ENCODE measurements around the gene RTKN2.
A peak's percentile ranks its signal among the peaks of the same experiment; 100 is the strongest.

The RTKN2 gene

DNA sequence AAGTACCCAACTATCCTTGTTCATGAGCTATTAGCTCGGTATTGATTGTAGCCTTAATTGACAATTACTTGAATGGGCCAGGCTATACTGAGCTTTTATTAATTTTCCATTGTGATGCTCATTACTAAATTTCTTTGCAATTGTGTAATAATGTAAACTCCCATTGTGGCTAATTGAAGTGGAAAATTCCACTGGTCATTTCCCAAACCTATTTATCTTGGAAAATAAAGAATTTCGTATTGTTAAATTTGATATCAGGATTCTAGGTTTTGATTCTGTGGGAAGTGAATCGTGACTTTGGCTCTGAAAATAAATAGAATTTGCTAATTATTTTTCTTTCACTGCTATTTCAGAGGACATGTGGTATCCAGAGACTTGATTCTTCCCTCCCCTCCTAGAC, 111.0 kb downstream of the RTKN2 start:
- Histone ChIP-seq H3K4me3 (ENCODE audit: control insufficient read depth in 1 of 7, extremely low read depth in 1 of 7, insufficient read depth in 4 of 7, low read depth in 2 of 7, low read length in 6 of 7) (no peak overlapping the region), H3K27me3 (replicated peaks in 2 of 5; ENCODE audit: control insufficient read depth in 4 of 5, insufficient read depth in 5 of 5, low read length in 4 of 5) (no peaks in the 10 kb centered on the region), H3K27ac (ENCODE audit: insufficient read depth in 1 of 2, low read depth in 1 of 2, low read length in 2 of 2, poor library complexity in 1 of 2, severe bottlenecking in 2 of 2) (no peak overlapping the region), H3K9me3 (ENCODE audit: control extremely low read depth in 1 of 5, control insufficient read depth in 4 of 5, insufficient read depth in 2 of 5, low read depth in 1 of 5, low read length in 4 of 5) (no peaks in the 10 kb centered on the region), H3K36me3 (ENCODE audit: control insufficient read depth in 4 of 4, insufficient read depth in 4 of 4, low read length in 3 of 4) (no peaks in the 10 kb centered on the region), H3K4me1 (ENCODE audit: control extremely low read depth in 1 of 4, control insufficient read depth in 4 of 4, insufficient read depth in 4 of 4, low read length in 3 of 4) (no peaks in the 10 kb centered on the region)
- ChIA-PET CTCF (interaction anchor here (0.8 kb wide), 1 partner anchor 249 kb away, joined by 3 read pairs; no protein-coding TSS in a partner anchor), POLR2A (no interaction called here)
- no peak for DNase-seq
- WGBS (ENCODE audit: insufficient coverage) = no CpG with 5 or more reads among the region's 3 CpGs

GRCh38 chr10:62155054-62155680, 113.5 kb downstream of the RTKN2 start:
- Histone ChIP-seq H3K36me3 (ENCODE audit: control insufficient read depth in 4 of 4, insufficient read depth in 4 of 4, low read length in 3 of 4) (no peaks in the 10 kb centered on the region), H3K27me3 (replicated peaks in 2 of 5; ENCODE audit: control insufficient read depth in 4 of 5, insufficient read depth in 5 of 5, low read length in 4 of 5) (no peaks in the 10 kb centered on the region), H3K4me3 (ENCODE audit: control insufficient read depth in 1 of 7, extremely low read depth in 1 of 7, insufficient read depth in 4 of 7, low read depth in 2 of 7, low read length in 6 of 7) (no peak overlapping the region), H3K4me1 (ENCODE audit: control extremely low read depth in 1 of 4, control insufficient read depth in 4 of 4, insufficient read depth in 4 of 4, low read length in 3 of 4) (no peaks in the 10 kb centered on the region), H3K9me3 (ENCODE audit: control extremely low read depth in 1 of 5, control insufficient read depth in 4 of 5, insufficient read depth in 2 of 5, low read depth in 1 of 5, low read length in 4 of 5) (peaks cover 0 to 4% (median 0%) of the 10 kb centered on the region in 5 experiments), H3K27ac (ENCODE audit: insufficient read depth in 1 of 2, low read depth in 1 of 2, low read length in 2 of 2, poor library complexity in 1 of 2, severe bottlenecking in 2 of 2) (no peak overlapping the region)
- 77% methylated on average over 5 of the region's 7 CpGs for WGBS (ENCODE audit: insufficient coverage)
- ChIA-PET CTCF (interaction anchor here (0.9 to 1.2 kb wide), 3 partner anchors 36 to 53 kb away, joined by 3 read pairs; no protein-coding TSS in a partner anchor), POLR2A (no interaction called here)
- no peak for DNase-seq

DNA sequence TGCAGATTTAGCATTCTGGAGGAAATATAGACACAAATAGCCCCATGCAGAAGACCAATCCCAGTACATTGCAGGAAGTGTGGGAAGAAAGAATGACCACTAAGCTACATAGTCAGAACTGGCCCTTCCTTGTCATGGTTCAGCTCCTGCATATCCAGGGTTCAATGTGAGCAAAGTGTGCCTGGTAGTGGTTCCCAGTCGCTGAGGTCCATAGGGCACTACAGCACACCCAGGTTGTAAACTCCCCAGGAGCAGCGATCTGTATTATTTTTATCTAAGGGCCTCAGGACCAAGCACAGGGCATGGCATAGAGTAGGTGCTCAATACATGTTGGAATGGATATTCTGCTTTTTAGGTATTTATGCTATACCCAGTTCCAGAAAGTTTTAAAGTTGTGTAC, 114.4 kb downstream of the RTKN2 start:
- ChIA-PET POLR2A (no interaction called here), CTCF (no interaction called here)
- 95% methylated on average over 2 of the region's 2 CpGs for WGBS (ENCODE audit: insufficient coverage)
- no peak for DNase-seq
- Histone ChIP-seq H3K4me3 (ENCODE audit: control insufficient read depth in 1 of 7, extremely low read depth in 1 of 7, insufficient read depth in 4 of 7, low read depth in 2 of 7, low read length in 6 of 7) (no peak overlapping the region), H3K27me3 (replicated peaks in 2 of 5; ENCODE audit: control insufficient read depth in 4 of 5, insufficient read depth in 5 of 5, low read length in 4 of 5) (no peaks in the 10 kb centered on the region), H3K9me3 (ENCODE audit: control extremely low read depth in 1 of 5, control insufficient read depth in 4 of 5, insufficient read depth in 2 of 5, low read depth in 1 of 5, low read length in 4 of 5) (peaks cover 0 to 4% (median 0%) of the 10 kb centered on the region in 5 experiments), H3K4me1 (ENCODE audit: control extremely low read depth in 1 of 4, control insufficient read depth in 4 of 4, insufficient read depth in 4 of 4, low read length in 3 of 4) (peaks cover 0 to 4% (median 0%) of the 10 kb centered on the region in 4 experiments), H3K27ac (ENCODE audit: insufficient read depth in 1 of 2, low read depth in 1 of 2, low read length in 2 of 2, poor library complexity in 1 of 2, severe bottlenecking in 2 of 2) (no peak overlapping the region), H3K36me3 (ENCODE audit: control insufficient read depth in 4 of 4, insufficient read depth in 4 of 4, low read length in 3 of 4) (no peaks in the 10 kb centered on the region)

- CTCF ChIA-PET = no interaction called here
- Histone ChIP-seq H3K4me1 (ENCODE audit: control extremely low read depth in 1 of 4, control insufficient read depth in 4 of 4, insufficient read depth in 4 of 4, low read length in 3 of 4) (peaks cover 0 to 4% (median 0%) of the 10 kb centered on the region in 4 experiments), H3K4me3 (ENCODE audit: control insufficient read depth in 1 of 7, extremely low read depth in 1 of 7, insufficient read depth in 4 of 7, low read depth in 2 of 7, low read length in 6 of 7) (no peak overlapping the region), H3K36me3 (ENCODE audit: control insufficient read depth in 4 of 4, insufficient read depth in 4 of 4, low read length in 3 of 4) (no peaks in the 10 kb centered on the region), H3K27ac (ENCODE audit: insufficient read depth in 1 of 2, low read depth in 1 of 2, low read length in 2 of 2, poor library complexity in 1 of 2, severe bottlenecking in 2 of 2) (no peak overlapping the region), H3K9me3 (ENCODE audit: control extremely low read depth in 1 of 5, control insufficient read depth in 4 of 5, insufficient read depth in 2 of 5, low read depth in 1 of 5, low read length in 4 of 5) (peaks cover 0 to 4% (median 0%) of the 10 kb centered on the region in 5 experiments), H3K27me3 (replicated peaks in 2 of 5; ENCODE audit: control insufficient read depth in 4 of 5, insufficient read depth in 5 of 5, low read length in 4 of 5) (no peaks in the 10 kb centered on the region)
- POLR2A ChIA-PET = no interaction called here
- 100% methylated on average over 1 of the region's 1 CpG for WGBS (ENCODE audit: insufficient coverage)
- DNase-seq = no peak
These were observed 115.5 kb downstream of the RTKN2 start for GRCh38 chr10:62153191-62153590.

DNA sequence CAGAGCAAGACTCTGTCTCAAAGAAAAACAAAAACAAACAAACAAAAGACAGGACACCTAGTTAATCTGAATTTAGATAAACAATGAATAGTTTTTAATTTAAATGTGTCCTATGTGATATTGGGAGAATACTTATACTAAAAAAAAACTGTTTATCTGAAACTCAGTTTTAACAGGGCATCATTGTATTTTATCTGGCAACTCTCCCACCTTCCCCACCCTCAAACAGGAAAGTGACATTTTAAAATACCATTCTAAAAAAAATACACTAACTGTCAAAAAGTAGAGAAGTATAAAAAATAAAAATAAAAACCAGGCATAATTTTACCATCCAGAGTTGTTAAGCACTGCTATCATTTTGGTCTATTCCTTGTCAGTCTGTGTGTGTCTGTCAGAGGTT, 119.0 kb downstream of the RTKN2 start:
- Histone ChIP-seq H3K9me3 (ENCODE audit: control extremely low read depth in 1 of 5, control insufficient read depth in 4 of 5, insufficient read depth in 2 of 5, low read depth in 1 of 5, low read length in 4 of 5) (peaks cover 0 to 4% (median 0%) of the 10 kb centered on the region in 5 experiments), H3K27ac (ENCODE audit: insufficient read depth in 1 of 2, low read depth in 1 of 2, low read length in 2 of 2, poor library complexity in 1 of 2, severe bottlenecking in 2 of 2) (no peak overlapping the region), H3K4me3 (ENCODE audit: control insufficient read depth in 1 of 7, extremely low read depth in 1 of 7, insufficient read depth in 4 of 7, low read depth in 2 of 7, low read length in 6 of 7) (no peak overlapping the region), H3K36me3 (ENCODE audit: control insufficient read depth in 4 of 4, insufficient read depth in 4 of 4, low read length in 3 of 4) (no peaks in the 10 kb centered on the region), H3K27me3 (replicated peaks in 2 of 5; ENCODE audit: control insufficient read depth in 4 of 5, insufficient read depth in 5 of 5, low read length in 4 of 5) (no peaks in the 10 kb centered on the region), H3K4me1 (ENCODE audit: control extremely low read depth in 1 of 4, control insufficient read depth in 4 of 4, insufficient read depth in 4 of 4, low read length in 3 of 4) (peaks cover 0 to 4% (median 0%) of the 10 kb centered on the region in 4 experiments)
- ChIA-PET POLR2A (no interaction called here), CTCF (no interaction called here)
- DNase-seq = peak in 2 of 3 donors; percentile 19 to 28

DNA sequence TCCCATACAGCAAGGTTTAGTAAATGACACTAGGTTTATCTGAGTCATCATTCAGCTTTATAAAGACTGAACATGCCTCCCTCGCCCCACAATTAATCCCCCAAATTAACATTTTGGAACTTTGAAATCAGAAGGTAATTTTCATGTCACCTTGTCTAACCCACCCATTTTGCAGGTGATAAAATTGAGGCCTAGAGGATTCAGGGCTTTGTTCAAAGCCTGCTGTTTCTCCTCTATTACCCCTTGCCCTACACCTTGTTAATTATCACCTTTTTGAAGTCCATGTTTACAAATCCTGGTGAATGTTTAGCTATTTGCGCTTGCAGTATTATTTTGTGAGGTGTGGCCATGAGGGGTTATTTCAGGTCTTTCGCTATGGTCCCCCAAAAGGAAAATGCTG, 120.5 kb downstream of the RTKN2 start:
- no peaks in the 10 kb centered on the region for H3K36me3 ChIP-seq (ENCODE audit: control insufficient read depth in 4 of 4, insufficient read depth in 4 of 4, low read length in 3 of 4)
- no peak for DNase-seq
- ChIA-PET CTCF (no interaction called here), POLR2A (no interaction called here)
- 100% methylated on average over 1 of the region's 3 CpGs for WGBS (ENCODE audit: insufficient coverage)
- H3K4me1 ChIP-seq (ENCODE audit: control extremely low read depth in 1 of 4, control insufficient read depth in 4 of 4, insufficient read depth in 4 of 4, low read length in 3 of 4) = peaks cover 0 to 4% (median 0%) of the 10 kb centered on the region in 4 experiments
- no peak overlapping the region for H3K27ac ChIP-seq (ENCODE audit: insufficient read depth in 1 of 2, low read depth in 1 of 2, low read length in 2 of 2, poor library complexity in 1 of 2, severe bottlenecking in 2 of 2)
- H3K27me3 ChIP-seq (replicated peaks in 2 of 5; ENCODE audit: control insufficient read depth in 4 of 5, insufficient read depth in 5 of 5, low read length in 4 of 5) = no peaks in the 10 kb centered on the region
- no peak overlapping the region for H3K4me3 ChIP-seq (ENCODE audit: control insufficient read depth in 1 of 7, extremely low read depth in 1 of 7, insufficient read depth in 4 of 7, low read depth in 2 of 7, low read length in 6 of 7)
- H3K9me3 ChIP-seq (ENCODE audit: control extremely low read depth in 1 of 5, control insufficient read depth in 4 of 5, insufficient read depth in 2 of 5, low read depth in 1 of 5, low read length in 4 of 5) = peaks cover 0 to 4% (median 0%) of the 10 kb centered on the region in 5 experiments

DNA sequence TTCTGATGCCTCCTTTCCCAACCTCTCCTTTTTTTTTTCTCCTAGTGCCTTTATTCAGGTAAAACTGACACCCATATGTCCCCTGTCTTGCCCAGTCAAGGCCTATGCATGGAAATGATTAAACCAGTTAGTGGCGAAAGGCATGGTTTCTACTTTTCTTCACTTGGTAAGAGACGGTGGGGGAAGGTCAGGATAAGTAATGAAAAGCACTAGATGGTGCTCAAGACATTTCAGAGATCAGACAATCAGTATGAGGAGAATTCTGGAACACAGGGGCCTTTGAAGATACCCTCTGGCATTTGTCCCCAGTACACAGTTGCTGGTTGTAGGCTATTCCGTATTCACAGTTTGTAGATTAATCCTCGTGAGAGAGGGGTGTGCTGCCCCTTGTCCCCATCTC, 121.2 kb downstream of the RTKN2 start:
- no peak overlapping the region for H3K4me3 ChIP-seq (ENCODE audit: control insufficient read depth in 1 of 7, extremely low read depth in 1 of 7, insufficient read depth in 4 of 7, low read depth in 2 of 7, low read length in 6 of 7)
- CTCF ChIA-PET = interaction anchor here (1.4 kb wide), 1 partner anchor 98 kb away, joined by 3 read pairs; no protein-coding TSS in a partner anchor
- no peaks in the 10 kb centered on the region for H3K27me3 ChIP-seq (replicated peaks in 2 of 5; ENCODE audit: control insufficient read depth in 4 of 5, insufficient read depth in 5 of 5, low read length in 4 of 5)
- no peaks in the 10 kb centered on the region for H3K36me3 ChIP-seq (ENCODE audit: control insufficient read depth in 4 of 4, insufficient read depth in 4 of 4, low read length in 3 of 4)
- H3K27ac ChIP-seq (ENCODE audit: insufficient read depth in 1 of 2, low read depth in 1 of 2, low read length in 2 of 2, poor library complexity in 1 of 2, severe bottlenecking in 2 of 2) = no peak overlapping the region
- H3K9me3 ChIP-seq (ENCODE audit: control extremely low read depth in 1 of 5, control insufficient read depth in 4 of 5, insufficient read depth in 2 of 5, low read depth in 1 of 5, low read length in 4 of 5) = peaks cover 0 to 4% (median 0%) of the 10 kb centered on the region in 5 experiments
- POLR2A ChIA-PET = no interaction called here
- peaks cover 0 to 4% (median 0%) of the 10 kb centered on the region in 4 experiments for H3K4me1 ChIP-seq (ENCODE audit: control extremely low read depth in 1 of 4, control insufficient read depth in 4 of 4, insufficient read depth in 4 of 4, low read length in 3 of 4)
- no peak for DNase-seq
- WGBS (ENCODE audit: insufficient coverage) = 94% methylated on average over 4 of the region's 4 CpGs

All from common myeloid progenitor, CD34-positive (primary cell).